SK-N-SH (cell line): ENCODE measurements around the gene NOC2L. TPM values are rescaled to one million over a fixed set of nuclear protein-coding genes. Genes with fewer than 3 reads are reported as not detected.

Source experiments
- CTCF ChIA-PET: fragments of 300-600, 350-600 bp; formaldehyde crosslinking; extraction: SDS; loops from one replicate; lab custom pipeline; 2021; lab: Yijun Ruan, JAX
- POLR2A ChIA-PET: fragments of 350-600 bp; sonication (Branson Sonifier 250); formaldehyde crosslinking; extraction: SDS; loops from one replicate; lab custom pipeline; 2020; ENCODE audit warnings: antibody characterized with exemption, inconsistent platforms; lab: Yijun Ruan, JAX
- DNase-seq: peaks from one replicate; pipeline ENCODE4 v3.0.0; 2012
- H2AFZ ChIP-seq: fragments of 200-600 bp; sonication (generic); 2 replicates; pipeline ENCODE4 v1.8.1; 2016; ENCODE audit warnings: antibody characterized with exemption, mild to moderate bottlenecking, low read depth
- H3F3A ChIP-seq: fragments of 200-600 bp; sonication (generic); replicated peaks from 2 replicates; pipeline ENCODE3; 2016; ENCODE audit warnings: antibody characterized with exemption, mild to moderate bottlenecking; ENCODE audit not compliant: insufficient read depth
- H3K27ac ChIP-seq, 2 experiments: fragments of 200-500 bp in 1 of 2; fragments of 200-600 bp in 1 of 2; sonication (Bioruptor generic) in 1 of 2; sonication (generic), shearing (Covaris generic) in 1 of 2; 2 replicates each; pipeline versions ENCODE4 v1.5.1 to v1.6.1; 2014 to 2016; ENCODE audit warnings: low read depth in 2 of 2, inconsistent platforms in 1 of 2, low read length in 1 of 2, mild to moderate bottlenecking in 1 of 2, mixed read lengths in 1 of 2
- H3K27me3 ChIP-seq: fragments of 200-600 bp; sonication (generic), shearing (Covaris generic); 2 replicates; pipeline ENCODE4 v1.6.1; 2016; ENCODE audit warnings: mixed run types; ENCODE audit not compliant: insufficient read depth
- H3K36me3 ChIP-seq, 2 experiments: fragments of 200-500 bp in 1 of 2; fragments of 200-600 bp in 1 of 2; sonication (Bioruptor generic) in 1 of 2; sonication (generic) in 1 of 2; replicated peaks in 1 of 2; 2 replicates each; pipeline versions ENCODE3 to v1.5.1; 2014 to 2016; ENCODE audit warnings: low read length in 1 of 2, mild to moderate bottlenecking in 1 of 2; ENCODE audit not compliant: insufficient read depth in 2 of 2, control insufficient read depth in 1 of 2
- H3K4me1 ChIP-seq, 2 experiments: fragments of 200-500 bp in 1 of 2; fragments of 200-600 bp in 1 of 2; sonication (Bioruptor generic) in 1 of 2; sonication (generic), shearing (Covaris generic) in 1 of 2; 2 replicates each; pipeline versions ENCODE4 v1.5.1 to v1.6.1; 2014 to 2016; ENCODE audit warnings: low read depth in 1 of 2, low read length in 1 of 2, mixed run types in 1 of 2; ENCODE audit not compliant: insufficient read depth in 2 of 2, control insufficient read depth in 1 of 2
- H3K4me2 ChIP-seq: fragments of 200-600 bp; sonication (generic), shearing (Covaris generic); 2 replicates; pipeline ENCODE4 v1.6.1; 2017; ENCODE audit warnings: mixed run types
- H3K4me3 ChIP-seq, 2 experiments: fragments of 200-500 bp in 1 of 2; fragments of 200-600 bp in 1 of 2; sonication (Bioruptor generic) in 1 of 2; sonication (generic), shearing (Covaris generic) in 1 of 2; 2 replicates each; pipeline versions ENCODE4 v1.5.1 to v1.8.1; 2014 to 2016; ENCODE audit warnings: low read depth in 2 of 2, inconsistent platforms in 1 of 2, low read length in 1 of 2, mild to moderate bottlenecking in 1 of 2, mixed read lengths in 1 of 2, moderate library complexity in 1 of 2
- H3K79me2 ChIP-seq: fragments of 200-600 bp; sonication (generic); 2 replicates; pipeline ENCODE4 v1.8.1; 2017; ENCODE audit warnings: mild to moderate bottlenecking; ENCODE audit not compliant: insufficient read depth
- H3K9ac ChIP-seq: fragments of 200-600 bp; sonication (generic); 2 replicates; pipeline ENCODE4 v1.6.1; 2017; ENCODE audit warnings: mixed run types
- H3K9me2 ChIP-seq: fragments of 200-600 bp; sonication (generic); 2 replicates; pipeline ENCODE4 v1.6.1; 2017; ENCODE audit warnings: mixed run types
- H3K9me3 ChIP-seq: fragments of 200-600 bp; sonication (generic); 2 replicates; pipeline ENCODE4 v1.6.1; 2017; ENCODE audit warnings: mixed run types, mild to moderate bottlenecking, moderate library complexity
- H4K20me1 ChIP-seq: fragments of 200-600 bp; sonication (generic); 2 replicates; pipeline ENCODE4 v1.6.1; 2017; ENCODE audit warnings: mild to moderate bottlenecking, mixed run types; ENCODE audit not compliant: insufficient read depth
- CHD2 ChIP-seq: fragments of 150-350 bp; IDR thresholded peaks from 2 replicates; pipeline ENCODE4 v1.6.1; 2018; ENCODE audit warnings: low read length; ENCODE audit not compliant: partially characterized antibody
- EP300 ChIP-seq, 2 experiments: IDR thresholded peaks; 2 replicates each; pipeline versions ENCODE4 v1.4.0 to v1.6.1; 2012; ENCODE audit warnings: borderline replicate concordance in 1 of 2, low read depth in 1 of 2, low read length in 1 of 2
- EZH2phosphoT487 ChIP-seq: fragments of 200-600 bp; sonication (generic); IDR thresholded peaks from 2 replicates; pipeline ENCODE4 v1.6.1; 2017; ENCODE audit warnings: low read depth, mixed run types, mild to moderate bottlenecking, antibody characterized with exemption, moderate library complexity, borderline replicate concordance
- FOXJ3 ChIP-seq: sonication (generic); formaldehyde crosslinking; IDR thresholded peaks from 2 replicates; pipeline ENCODE4 v1.5.1; 2020; ENCODE audit warnings: mild to moderate bottlenecking, missing genetic modification reagents
- FOXM1 ChIP-seq: IDR thresholded peaks from 2 replicates; pipeline ENCODE4 v1.4.0; 2012; ENCODE audit warnings: low read depth, mild to moderate bottlenecking
- GABPA ChIP-seq: IDR thresholded peaks from 2 replicates; pipeline ENCODE4 v1.4.0; 2012; ENCODE audit warnings: low read depth, mild to moderate bottlenecking
- GATA2 ChIP-seq: sonication (generic); formaldehyde crosslinking; IDR thresholded peaks from 2 replicates; pipeline ENCODE4 v1.5.0; 2020; ENCODE audit warnings: mild to moderate bottlenecking, missing genetic modification reagents
- NFIC ChIP-seq: IDR thresholded peaks from 2 replicates; pipeline ENCODE4 v1.4.0; 2012; ENCODE audit warnings: borderline replicate concordance
- PBX3 ChIP-seq: IDR thresholded peaks from 2 replicates; pipeline ENCODE4; 2012
- POLR2AphosphoS5 ChIP-seq: IDR thresholded peaks from 2 replicates; pipeline ENCODE4 v1.6.1; 2012; ENCODE audit warnings: low read depth, low read length
- RFX5 ChIP-seq: IDR thresholded peaks from 2 replicates; pipeline ENCODE4 v1.6.1; 2012; ENCODE audit warnings: mild to moderate bottlenecking, improper control_type of control experiment, low read length
- WGBS: methylation state at CpG from one replicate; pipeline ENCODE4 v1.1.6; 2017; ENCODE audit warnings: low lambda C conversion rate; 5-methylcytosine and 5-hydroxymethylcytosine counted together
- polyA plus RNA-seq, 3 experiments: library from polyadenylated mRNA; depleted of rRNA; stranded (reverse); fragments of >200 nt; gene quantifications; 2 replicates each; pipeline ENCODE4 v1.2.3, GENCODE V29; 2012

The NOC2L gene
- polyA plus RNA-seq, 1 of the 3 experiments (the other 2 are of a cell fraction) = 124 TPM

GRCh38 chr1:905811-906599, 53.1 kb downstream of the NOC2L start (continued):
- no peak for TF ChIP-seq PBX3
- no peak for TF ChIP-seq CHD2
- no peak for TF ChIP-seq NFIC
- no peak for TF ChIP-seq FOXM1
- no peak for TF ChIP-seq EZH2phosphoT487
- no peak for TF ChIP-seq POLR2AphosphoS5

DNA sequence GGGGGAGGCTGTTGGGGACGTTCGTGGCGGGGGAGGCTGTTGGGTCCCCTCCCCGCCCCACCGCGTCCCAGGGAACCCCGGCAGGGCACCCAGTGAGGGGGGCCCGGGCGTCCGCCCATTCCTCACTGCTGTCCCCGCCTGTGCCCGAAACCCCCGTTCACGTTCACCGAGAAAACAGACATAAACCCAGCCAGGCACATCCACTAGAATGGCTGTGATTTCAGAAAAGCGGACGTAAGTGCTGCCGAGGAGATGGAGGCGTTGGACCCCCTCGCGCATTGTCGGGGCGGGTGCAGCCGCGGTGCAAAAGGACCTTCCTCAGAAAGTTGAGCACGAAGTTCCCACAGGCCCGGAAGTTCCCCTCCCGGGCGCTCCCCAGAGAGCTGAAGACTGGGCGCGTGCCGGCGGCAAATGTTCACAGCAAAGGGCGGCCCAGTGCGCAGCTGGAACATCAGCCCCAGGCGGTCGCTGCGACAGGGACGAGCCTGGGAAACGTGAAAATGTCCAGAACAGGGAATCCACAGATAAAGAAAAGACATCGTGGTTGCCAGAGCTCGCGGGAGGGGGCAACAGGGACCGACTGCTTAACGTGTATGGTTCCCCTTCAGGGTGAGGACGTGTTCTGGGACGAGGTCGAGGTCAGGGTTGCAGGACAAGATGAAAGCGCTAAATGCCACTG, 53.8 kb downstream of the NOC2L start:
- Histone ChIP-seq H2AFZ (peak overlapping the region; percentile 51; the same call in 1 of the 2 replicates), H4K20me1 (no peaks in the 10 kb centered on the region), H3K4me3 (peak overlapping the region in 1 of 2 experiments; percentile 42; a peak in 2 of 4 replicates), H3K4me2 (peak overlapping the region; percentile 55; the same call in 1 of the 2 replicates), H3K27ac (peak overlapping the region in 1 of 2 experiments; percentile 22; a peak in 1 of 4 replicates), H3F3A (no peaks in the 10 kb centered on the region), H3K27me3 (no peaks in the 10 kb centered on the region), H3K9me2 (no peaks in the 10 kb centered on the region), H3K9ac (no peak overlapping the region), H3K36me3 (no peaks in the 10 kb centered on the region), H3K4me1 (peaks cover 0 to 18% of the 10 kb centered on the region in 2 experiments; a peak in 1 of 4 replicates), H3K79me2 (no peaks in the 10 kb centered on the region), H3K9me3 (no peaks in the 10 kb centered on the region)
- WGBS = 41% methylated on average over 33 of the region's 49 CpGs
- peak; percentile 78 for DNase-seq
- CTCF ChIA-PET = interaction anchor here (0.7 to 4.7 kb wide), 26 partner anchors 8 to 99 kb away, joined by 3 to 125 read pairs (median 7); partner anchors contain the start of genes NOC2L and SAMD11
- POLR2A ChIA-PET = interaction anchor here (0.7 to 2.4 kb wide), 8 partner anchors 15 to 71 kb away, joined by 4 to 13 read pairs (median 6); partner anchors contain the start of gene SAMD11
- TF ChIP-seq GATA2 (CRISPR knock-in tag) = peak; percentile 60
- TF ChIP-seq FOXJ3 = 0 out of 2 replicates have a peak, but pooled peaks have one; percentile 26
- TF ChIP-seq GABPA = no peak
- TF ChIP-seq EP300 (IDR thresholded peaks at IDR 0.05; ENCODE audit: borderline replicate concordance in 1 of 2, low read depth in 1 of 2, low read length in 1 of 2) = peak in 1 of 2 experiments; percentile 47; a peak in 1 of 4 replicates
- no peak for TF ChIP-seq RFX5
